A549 (cell line): ENCODE data around the gene ATAD1. TPM values are rescaled to one million over a fixed set of nuclear protein-coding genes. Genes with fewer than 3 reads are reported as not detected.

ENCODE experiments used
- ATAC-seq, 2 experiments: fragments of 200-7000 bp in 1 of 2; fragments of >200 bp in 1 of 2; cut with Nextera tagmentation in 1 of 2; cut with Tn5 transposase in 1 of 2; 3 replicates each; pipeline versions ENCODE4 v1.8.0 to v1.9.1; 2018 to 2020; ENCODE audit warnings: mild to moderate bottlenecking in 1 of 2, moderate library complexity in 1 of 2
- CTCF ChIA-PET: fragments of 300-600 bp; sonication (Branson Sonifier 250); formaldehyde crosslinking; extraction: SDS; loops from one replicate; lab custom pipeline; 2021; ENCODE audit warnings: antibody characterized with exemption, inconsistent platforms; lab: Yijun Ruan, JAX
- POLR2A ChIA-PET: fragments of 350-600 bp; formaldehyde crosslinking; extraction: SDS; loops from one replicate; lab custom pipeline; 2021; ENCODE audit warnings: antibody characterized with exemption, inconsistent platforms; lab: Yijun Ruan, JAX
- DNase-seq, 2 experiments: peaks; one replicate each; pipeline versions ENCODE4 v3.0.0 to v3.0.0-alpha.2; 2011 to 2016; ENCODE audit warnings: low read depth in 1 of 2, low spot score in 1 of 2
- FAIRE-seq: peaks from 2 replicates; lab custom pipeline; 2011; peaks lifted over from hg19 to GRCh38; lab: Jason Lieb, UNC
- H3K27ac ChIP-seq, 2 experiments: fragments of >200 bp; sonication (Bioruptor Twin); formaldehyde crosslinking; 3 replicates each; pipeline ENCODE4 v1.5.1; 2016 to 2017
- H3K4me1 ChIP-seq: fragments of >200 bp; sonication (Bioruptor Twin); formaldehyde crosslinking; 3 replicates; pipeline ENCODE4 v1.6.1; 2016
- H3K4me2 ChIP-seq: fragments of >200 bp; sonication (Bioruptor Twin); formaldehyde crosslinking; 3 replicates; pipeline ENCODE4 v1.6.1; 2016
- H3K4me3 ChIP-seq: fragments of >200 bp; sonication (Bioruptor Twin); formaldehyde crosslinking; 3 replicates; pipeline ENCODE4 v1.5.1; 2016
- H3K9me3 ChIP-seq: fragments of >200 bp; sonication (Bioruptor Twin); formaldehyde crosslinking; 3 replicates; pipeline ENCODE4 v1.6.1; 2016
- ATOH8 ChIP-seq: fragments of 250-450 bp; sonication (Bioruptor Pico); IDR thresholded peaks from 2 replicates; pipeline ENCODE4 v1.5.0; 2020; ENCODE audit warnings: low read depth, mild to moderate bottlenecking, moderate library complexity
- CBX2 ChIP-seq: fragments of 200-600 bp; sonication (generic); IDR thresholded peaks from 2 replicates; pipeline ENCODE4 v1.6.1; 2016; ENCODE audit warnings: low read depth, mild to moderate bottlenecking, borderline replicate concordance
- CHD2 ChIP-seq: fragments of 150-350 bp; IDR thresholded peaks from 2 replicates; pipeline ENCODE4 v1.6.1; 2014; ENCODE audit warnings: low read length; ENCODE audit not compliant: partially characterized antibody
- CHD4 ChIP-seq: fragments of 200-600 bp; sonication (generic); IDR thresholded peaks from 2 replicates; pipeline ENCODE4 v1.6.1; 2016; ENCODE audit warnings: antibody characterized with exemption, mild to moderate bottlenecking, borderline replicate concordance
- CTCF ChIP-seq: fragments of >200 bp; sonication (Bioruptor Twin); formaldehyde crosslinking; IDR thresholded peaks from 3 replicates; pipeline ENCODE4 v1.5.1; 2016
- E2F6 ChIP-seq: IDR thresholded peaks from 2 replicates; pipeline ENCODE4 v1.6.1; 2012; ENCODE audit warnings: low read depth, borderline replicate concordance
- EHMT2 ChIP-seq: fragments of 200-600 bp; sonication (generic); IDR thresholded peaks from 2 replicates; pipeline ENCODE4 v1.6.1; 2016; ENCODE audit warnings: antibody characterized with exemption, low read depth, mild to moderate bottlenecking, moderate library complexity
- FOSB ChIP-seq: fragments of 250-450 bp; sonication (Bioruptor Pico); IDR thresholded peaks from 2 replicates; pipeline ENCODE4 v1.5.0; 2020; ENCODE audit warnings: mild to moderate bottlenecking, moderate library complexity
- HDAC2 ChIP-seq: fragments of 200-600 bp; sonication (generic); IDR thresholded peaks from 2 replicates; pipeline ENCODE4 v1.6.1; 2016
- HES2 ChIP-seq: fragments of >200 bp; sonication (Bioruptor Twin); formaldehyde crosslinking; IDR thresholded peaks from 2 replicates; pipeline ENCODE4 v1.6.1; 2016
- HMGXB4 ChIP-seq: fragments of 250-450 bp; sonication (Bioruptor Pico); IDR thresholded peaks from 2 replicates; pipeline ENCODE4 v1.5.0; 2021; ENCODE audit warnings: mild to moderate bottlenecking, moderate library complexity, borderline replicate concordance
- HOXA7 ChIP-seq: fragments of 250-450 bp; sonication (Bioruptor Pico); IDR thresholded peaks from 2 replicates; pipeline ENCODE4 v1.5.0; 2020; ENCODE audit warnings: mild to moderate bottlenecking, moderate library complexity
- HOXB5 ChIP-seq: fragments of 250-450 bp; sonication (Bioruptor Pico); IDR thresholded peaks from 2 replicates; pipeline ENCODE4 v1.5.0; 2020; ENCODE audit warnings: mild to moderate bottlenecking, moderate library complexity
- MAFK ChIP-seq: fragments of 450-650 bp; IDR thresholded peaks from 2 replicates; pipeline ENCODE4 v1.6.1; 2014; ENCODE audit not compliant: partially characterized antibody
- NR3C1 ChIP-seq: fragments of >200 bp; sonication (Bioruptor Twin); formaldehyde crosslinking; IDR thresholded peaks from 3 replicates; pipeline ENCODE4 v1.6.1; 2017
- POLR2A ChIP-seq: IDR thresholded peaks from 2 replicates; pipeline ENCODE4 v1.6.1; 2012; ENCODE audit warnings: mild to moderate bottlenecking, low read length
- POLR2AphosphoS2 ChIP-seq: conservative IDR thresholded peaks from 2 replicates; pipeline ENCODE4 v1.6.1; 2012; ENCODE audit warnings: low read length, improper control_type of control experiment, inconsistent platforms
- RCOR1 ChIP-seq: fragments of 150-350 bp; IDR thresholded peaks from 2 replicates; pipeline ENCODE4 v1.6.1; 2014; ENCODE audit warnings: antibody characterized with exemption, low read length, low read depth
- SREBF2 ChIP-seq: fragments of 450-650 bp; IDR thresholded peaks from 2 replicates; pipeline ENCODE4 v1.6.1; 2014; ENCODE audit warnings: mild to moderate bottlenecking, moderate library complexity
- USF2 ChIP-seq: fragments of 450-650 bp; IDR thresholded peaks from 2 replicates; pipeline ENCODE4 v1.6.1; 2014; ENCODE audit warnings: antibody characterized with exemption
- ZC3H11A ChIP-seq: fragments of 450-650 bp; IDR thresholded peaks from 2 replicates; pipeline ENCODE4 v1.6.1; 2014; ENCODE audit warnings: antibody characterized with exemption, mild to moderate bottlenecking
- WGBS: methylation state at CpG from one replicate; pipeline ENCODE4 v1.1.6; 2017; ENCODE audit errors: missing lambda C conversion rate; 5-methylcytosine and 5-hydroxymethylcytosine counted together
- polyA plus RNA-seq, 4 experiments: library from polyadenylated mRNA; depleted of rRNA in 3 of 4; stranded (reverse); fragments of >200 nt; fragmentation: RNase III in 1 of 4; extraction: RNeasy Plus Mini Kit Qiagen cat#74134 plus additional on column Dnase treatment in 1 of 4; gene quantifications; 2 replicates in 3 of 4; 3 replicates in 1 of 4; pipeline ENCODE4 v1.2.3, GENCODE V29; 2011 to 2017

ATAD1 gene
- polyA plus RNA-seq, 2 of the 4 experiments (the other 2 are of a cell fraction): 32.3 to 94.8 TPM

- Histone ChIP-seq H3K27ac (no peak overlapping the region), H3K4me1 (peaks cover 5% of the 10 kb centered on the region; the same call in 1 of the 3 replicates), H3K4me3 (no peak overlapping the region), H3K4me2 (no peak overlapping the region), H3K9me3 (no peaks in the 10 kb centered on the region)
- no peak for TF ChIP-seq NR3C1
- no peak for TF ChIP-seq CHD4
- no peak for TF ChIP-seq E2F6
- no peak for TF ChIP-seq CBX2
- no peak for TF ChIP-seq HES2
- FAIRE-seq (no peak), ATAC-seq (no peak), DNase-seq (no peak)
- 90% methylated on average over 5 of the region's 5 CpGs for WGBS
- ChIA-PET POLR2A (no interaction called here), CTCF (interaction anchor here (1.0 to 1.3 kb wide), 2 partner anchors 21 to 24 kb away, joined by 3 read pairs; no protein-coding TSS in a partner anchor)
Measured at GRCh38 chr10:87798082-87798481, 19.9 kb downstream of the ATAD1 start.

- ChIA-PET CTCF (interaction anchor here (0.6 to 0.8 kb wide), 3 partner anchors 18 to 758 kb away, joined by 3 read pairs; no protein-coding TSS in a partner anchor), POLR2A (no interaction called here)
- TF ChIP-seq ATOH8 (CRISPR knock-in tag) (no peak), CHD4 (no peak), CHD2 (no peak), USF2 (no peak), FOSB (CRISPR knock-in tag) (no peak), POLR2AphosphoS2 (no peak), POLR2A (no peak)
- WGBS: 75% methylated on average over 3 of the region's 3 CpGs
- H3K9me3 ChIP-seq: no peaks in the 10 kb centered on the region
- ATAC-seq (no peak), FAIRE-seq (no peak), DNase-seq (no peak)
- H3K4me1 ChIP-seq: peaks cover 5% of the 10 kb centered on the region; the same call in 1 of the 3 replicates
- no peak overlapping the region for H3K4me3 ChIP-seq
- H3K4me2 ChIP-seq: no peak overlapping the region
- H3K27ac ChIP-seq: no peak overlapping the region
Measured at GRCh38 chr10:87794285-87794684, 23.7 kb downstream of the ATAD1 start.

GRCh38 chr10:87790185-87790584 lies 27.8 kb downstream of the ATAD1 start:
- no peak overlapping the region for H3K4me2 ChIP-seq
- ATAC-seq (no peak), FAIRE-seq (no peak), DNase-seq (no peak)
- no peaks in the 10 kb centered on the region for H3K9me3 ChIP-seq
- TF ChIP-seq SREBF2 (no peak), CTCF (no peak), HOXA7 (CRISPR knock-in tag) (no peak), HOXB5 (no peak), CHD4 (no peak), MAFK (no peak), FOSB (CRISPR knock-in tag) (no peak)
- ChIA-PET CTCF (no interaction called here), POLR2A (no interaction called here)
- no peak overlapping the region for H3K27ac ChIP-seq
- no peak overlapping the region for H3K4me3 ChIP-seq
- peaks cover 5% of the 10 kb centered on the region; the same call in 1 of the 3 replicates for H3K4me1 ChIP-seq
- WGBS: 91% methylated on average over 3 of the region's 3 CpGs

- H3K4me2 ChIP-seq: no peak overlapping the region
- FAIRE-seq (no peak), ATAC-seq (no peak), DNase-seq (no peak)
- no peak overlapping the region for H3K4me3 ChIP-seq
- ChIA-PET CTCF (interaction anchor here (1.0 to 1.2 kb wide), 2 partner anchors 64 to 69 kb away, joined by 4 read pairs; no protein-coding TSS in a partner anchor), POLR2A (no interaction called here)
- no peak overlapping the region for H3K27ac ChIP-seq
- TF ChIP-seq ZC3H11A (no peak), ATOH8 (CRISPR knock-in tag) (no peak), USF2 (no peak), RCOR1 (no peak), HDAC2 (no peak), NR3C1 (no peak), EHMT2 (no peak), HMGXB4 (CRISPR knock-in tag) (no peak)
- 92% methylated on average over 7 of the region's 7 CpGs for WGBS
- H3K9me3 ChIP-seq: no peaks in the 10 kb centered on the region
- no peaks in the 10 kb centered on the region for H3K4me1 ChIP-seq
Measured at GRCh38 chr10:87786421-87786820, 31.6 kb downstream of the ATAD1 start.
